Measurements from ENCODE around the gene SRXN1. TPM values are rescaled to one million over a fixed set of nuclear protein-coding genes. Genes with fewer than 3 reads are reported as not detected.

SRXN1 gene
- total and polyA plus RNA-seq, 4 donors: 12.5 to 20.2 (median 18.1) TPM

DNA sequence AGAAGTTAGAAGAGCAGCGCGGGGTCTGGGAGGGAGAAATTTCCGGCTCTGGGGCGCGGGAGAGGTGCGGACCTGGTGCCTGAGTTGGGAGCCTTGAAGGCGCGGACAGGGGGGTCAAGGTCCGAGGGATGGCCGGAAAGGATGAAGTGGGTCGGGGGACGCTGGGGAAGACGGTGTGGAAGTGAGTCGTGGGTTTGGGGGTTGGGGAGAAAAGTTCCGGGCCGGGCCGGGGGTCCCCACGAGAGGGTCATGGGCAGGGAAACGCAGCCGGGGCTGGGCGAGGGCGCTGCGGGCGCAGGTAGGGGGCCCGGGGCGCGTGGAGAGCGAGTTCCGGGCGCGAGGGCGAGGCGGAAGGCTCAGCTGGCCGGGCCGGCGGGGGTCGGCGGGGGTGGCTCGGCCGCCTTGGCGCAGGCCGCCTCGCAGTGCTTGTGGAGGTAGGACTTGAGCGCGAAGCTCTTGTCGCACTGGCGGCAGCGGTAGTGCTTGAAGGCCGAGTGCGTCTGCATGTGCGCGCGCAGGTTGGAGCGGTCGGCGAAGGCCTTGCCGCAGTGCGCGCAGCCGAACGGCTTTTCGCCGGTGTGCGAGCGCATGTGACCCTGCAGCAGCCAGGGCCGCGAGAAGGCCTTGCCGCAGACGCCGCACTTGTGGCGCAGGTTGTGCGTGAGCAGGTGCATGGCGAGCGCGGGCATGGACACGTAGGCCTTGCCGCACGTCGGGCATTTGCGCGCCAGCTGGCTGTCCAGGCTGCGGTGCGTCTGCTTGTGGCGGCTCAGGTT, 10.5 kb upstream of the SRXN1 start:
- ATAC-seq (ENCODE audit: low FRiP score) (no peak), DNase-seq (no peak)
- Histone ChIP-seq H3K4me1 (ENCODE audit: control insufficient read depth in 1 of 2, insufficient read depth in 2 of 2, low read length in 2 of 2) (no peaks in the 10 kb centered on the region), H3K27me3 (ENCODE audit: control insufficient read depth in 1 of 2, insufficient read depth in 2 of 2, low read length in 1 of 2) (no peaks in the 10 kb centered on the region), H3K4me3 (ENCODE audit: low read length in 2 of 2) (no peak overlapping the region), H3K9me3 (ENCODE audit: control insufficient read depth, low read length) (no peaks in the 10 kb centered on the region), H3K36me3 (ENCODE audit: control insufficient read depth in 1 of 2, insufficient read depth in 2 of 2, low read length in 1 of 2) (no peaks in the 10 kb centered on the region), H3K27ac (ENCODE audit: low read depth in 1 of 2, low read length in 2 of 2) (no peak overlapping the region)
- 5% methylated on average over 74 to 84 of the region's 84 CpGs for WGBS, 2 donors
- intact Hi-C loops (cut with DNase I): no loop called here

DNA sequence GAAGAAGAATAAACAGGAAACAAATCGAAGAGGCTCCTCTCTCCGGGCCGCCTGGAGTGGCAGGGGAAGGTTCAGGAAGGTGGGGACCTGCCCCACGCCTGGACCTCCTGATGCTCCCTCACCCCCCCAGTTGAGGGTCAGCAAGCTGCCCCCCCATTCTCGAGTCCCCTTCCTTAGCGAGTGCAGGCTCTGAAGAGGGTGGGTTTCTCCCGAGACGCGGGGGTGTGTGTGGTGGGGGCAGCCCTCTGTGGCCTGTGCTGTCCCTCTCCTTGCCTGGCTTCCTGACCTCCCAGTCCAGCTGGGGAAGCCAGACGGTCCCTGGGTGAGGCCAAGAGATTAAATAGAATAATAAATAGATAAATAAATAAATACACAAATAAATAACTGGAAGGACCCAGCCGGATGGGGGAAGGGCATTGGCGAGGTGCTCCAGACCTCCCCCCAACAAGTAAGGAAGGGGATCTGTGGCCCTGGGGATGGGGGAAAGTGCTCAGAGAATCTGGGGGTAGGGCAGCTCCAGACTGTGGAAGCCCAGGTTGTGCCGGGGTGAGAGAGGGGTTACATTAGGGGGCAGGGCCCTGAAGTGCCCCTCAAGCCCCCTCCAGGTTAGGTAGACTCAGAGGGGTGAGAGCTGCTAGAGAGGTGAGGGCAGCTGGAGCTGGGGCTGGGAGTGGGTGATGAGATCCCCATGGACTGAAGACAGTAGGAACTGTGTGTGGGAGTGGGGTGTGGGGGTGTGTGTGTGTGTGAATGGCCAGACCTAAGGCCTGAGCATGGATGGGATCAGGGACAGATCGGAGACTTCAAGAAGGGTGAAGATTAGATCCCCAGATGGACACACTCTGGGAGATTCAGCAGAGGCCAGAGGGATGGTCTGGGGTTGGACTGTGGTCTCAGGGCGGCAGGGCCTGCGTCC, 9.5 kb upstream of the SRXN1 start:
- H3K36me3 ChIP-seq (ENCODE audit: control insufficient read depth in 1 of 2, insufficient read depth in 2 of 2, low read length in 1 of 2): no peaks in the 10 kb centered on the region
- DNase-seq (no peak), ATAC-seq (ENCODE audit: low FRiP score) (no peak)
- H3K9me3 ChIP-seq (ENCODE audit: control insufficient read depth, low read length): no peaks in the 10 kb centered on the region
- no peak overlapping the region for H3K27ac ChIP-seq (ENCODE audit: low read depth in 1 of 2, low read length in 2 of 2)
- H3K4me1 ChIP-seq (ENCODE audit: control insufficient read depth in 1 of 2, insufficient read depth in 2 of 2, low read length in 2 of 2): no peaks in the 10 kb centered on the region
- intact Hi-C loops (cut with DNase I): no loop called here
- 25 to 28% methylated on average over 16 of the region's 16 CpGs for WGBS, 2 donors
- no peaks in the 10 kb centered on the region for H3K27me3 ChIP-seq (ENCODE audit: control insufficient read depth in 1 of 2, insufficient read depth in 2 of 2, low read length in 1 of 2)
- H3K4me3 ChIP-seq (ENCODE audit: low read length in 2 of 2): no peak overlapping the region

DNA sequence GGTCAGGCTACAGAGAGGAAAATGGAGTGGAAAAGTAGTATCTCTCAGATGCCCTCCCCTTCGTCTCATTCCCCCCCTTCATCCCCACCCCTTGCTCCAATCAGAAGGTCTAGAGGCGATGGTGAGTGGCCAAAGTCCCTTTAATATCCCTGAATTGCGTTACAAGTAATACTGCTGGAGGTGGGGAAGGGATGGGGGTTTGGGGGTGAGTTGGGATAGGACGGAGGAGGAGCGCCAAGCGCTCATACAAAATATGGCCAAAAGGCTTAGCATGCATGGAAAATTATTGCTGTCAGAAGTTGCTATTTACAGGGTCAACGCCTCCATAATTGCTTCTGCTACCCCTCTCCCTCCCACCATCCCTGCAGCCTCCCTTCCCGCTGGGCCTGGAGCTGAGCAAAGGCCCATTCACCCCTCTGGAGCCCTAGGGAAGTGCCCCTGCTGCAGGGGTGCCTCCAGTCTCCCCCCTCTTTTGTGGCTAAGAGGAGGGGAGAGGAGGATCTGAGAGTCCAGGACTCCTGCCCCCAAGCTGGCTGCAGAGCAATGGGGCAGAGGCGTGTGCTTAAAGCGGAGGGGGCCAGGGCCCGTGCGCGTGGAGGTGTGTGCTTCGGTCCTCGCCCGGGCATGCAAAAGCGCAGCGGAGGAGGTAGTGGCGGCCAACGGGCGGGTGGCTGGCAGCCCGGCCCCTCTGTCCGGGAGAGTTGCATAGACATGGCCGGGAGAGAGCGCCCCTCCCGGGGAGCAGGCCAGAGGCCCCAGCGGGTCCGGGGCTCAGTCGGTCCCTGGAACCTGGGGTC, 8.7 kb upstream of the SRXN1 start:
- no peaks in the 10 kb centered on the region for H3K27me3 ChIP-seq (ENCODE audit: control insufficient read depth in 1 of 2, insufficient read depth in 2 of 2, low read length in 1 of 2)
- H3K9me3 ChIP-seq (ENCODE audit: control insufficient read depth, low read length): no peaks in the 10 kb centered on the region
- no peaks in the 10 kb centered on the region for H3K36me3 ChIP-seq (ENCODE audit: control insufficient read depth in 1 of 2, insufficient read depth in 2 of 2, low read length in 1 of 2)
- DNase-seq (no peak), ATAC-seq (ENCODE audit: low FRiP score) (no peak)
- H3K27ac ChIP-seq (ENCODE audit: low read depth in 1 of 2, low read length in 2 of 2): no peak overlapping the region
- no peak overlapping the region for H3K4me3 ChIP-seq (ENCODE audit: low read length in 2 of 2)
- intact Hi-C loops (cut with DNase I): no loop called here
- H3K4me1 ChIP-seq (ENCODE audit: control insufficient read depth in 1 of 2, insufficient read depth in 2 of 2, low read length in 2 of 2): no peaks in the 10 kb centered on the region
- WGBS, 2 donors: 21 to 28% methylated on average over 29 of the region's 29 CpGs

DNA sequence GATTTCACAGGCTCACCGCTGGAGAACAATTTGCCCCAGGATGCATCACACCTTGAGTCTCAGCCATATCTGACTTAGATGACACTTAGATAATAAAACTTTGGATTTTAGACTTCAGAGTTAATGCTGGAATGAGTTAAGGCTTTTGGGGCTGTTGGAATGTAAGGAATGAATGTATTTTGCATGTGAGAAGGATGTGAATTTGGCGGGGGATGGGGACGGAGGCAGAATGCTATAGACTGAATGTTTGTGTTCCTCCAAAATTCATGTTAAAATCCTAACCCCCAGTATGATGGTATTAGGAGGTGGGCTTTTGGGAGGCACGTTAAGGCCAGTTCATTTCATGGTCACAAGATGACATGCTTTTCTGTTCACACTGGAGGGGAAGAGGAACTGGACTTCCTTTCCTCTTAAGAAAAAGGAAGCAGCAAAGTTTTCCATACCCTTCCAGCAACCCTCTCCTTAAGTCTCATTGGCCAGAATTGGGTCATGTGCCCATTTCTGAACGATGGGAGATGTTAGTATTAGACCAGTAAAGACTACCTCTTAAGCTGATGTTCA, 5.8 kb upstream of the SRXN1 start:
- H3K4me1 ChIP-seq (ENCODE audit: control insufficient read depth in 1 of 2, insufficient read depth in 2 of 2, low read length in 2 of 2): no peaks in the 10 kb centered on the region
- ATAC-seq (ENCODE audit: low FRiP score) (no peak), DNase-seq (no peak)
- H3K9me3 ChIP-seq (ENCODE audit: control insufficient read depth, low read length): no peaks in the 10 kb centered on the region
- no peak overlapping the region for H3K4me3 ChIP-seq (ENCODE audit: low read length in 2 of 2)
- H3K27ac ChIP-seq (ENCODE audit: low read depth in 1 of 2, low read length in 2 of 2): no peak overlapping the region
- no peaks in the 10 kb centered on the region for H3K36me3 ChIP-seq (ENCODE audit: control insufficient read depth in 1 of 2, insufficient read depth in 2 of 2, low read length in 1 of 2)
- intact Hi-C loops (cut with DNase I): loop anchor here in 1 of 2 donors (10.0 kb wide), 2 partner anchors 114 to 166 kb away; partner anchors contain the start of gene CSNK2A1
- WGBS, 2 donors: 15 to 21% methylated on average over 5 of the region's 5 CpGs
- H3K27me3 ChIP-seq (ENCODE audit: control insufficient read depth in 1 of 2, insufficient read depth in 2 of 2, low read length in 1 of 2): no peaks in the 10 kb centered on the region

DNA sequence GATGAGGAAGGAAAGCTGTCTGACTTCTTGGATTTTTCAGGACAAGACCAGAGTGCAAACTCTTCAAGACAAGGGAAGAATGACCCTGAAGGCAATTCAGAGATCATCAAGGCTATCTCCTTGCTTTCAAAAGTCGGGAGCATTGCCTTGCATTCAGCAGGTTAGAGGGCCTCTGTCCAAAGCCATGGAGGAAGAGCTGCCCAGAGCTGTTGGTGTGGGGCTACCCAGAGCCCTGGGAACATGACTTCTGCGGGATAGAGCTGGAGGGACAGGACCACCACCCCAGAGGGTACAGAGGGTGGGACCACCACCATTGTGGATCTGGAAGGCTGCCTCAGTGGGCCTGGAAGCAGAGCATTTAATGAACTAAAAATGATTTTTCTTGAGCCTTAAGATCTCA, 5.2 kb upstream of the SRXN1 start:
- Histone ChIP-seq H3K27me3 (ENCODE audit: control insufficient read depth in 1 of 2, insufficient read depth in 2 of 2, low read length in 1 of 2) (no peaks in the 10 kb centered on the region), H3K36me3 (ENCODE audit: control insufficient read depth in 1 of 2, insufficient read depth in 2 of 2, low read length in 1 of 2) (no peaks in the 10 kb centered on the region), H3K4me1 (ENCODE audit: control insufficient read depth in 1 of 2, insufficient read depth in 2 of 2, low read length in 2 of 2) (no peaks in the 10 kb centered on the region), H3K4me3 (ENCODE audit: low read length in 2 of 2) (no peak overlapping the region), H3K27ac (ENCODE audit: low read depth in 1 of 2, low read length in 2 of 2) (no peak overlapping the region), H3K9me3 (ENCODE audit: control insufficient read depth, low read length) (no peaks in the 10 kb centered on the region)
- DNase-seq: no peak
- ATAC-seq (ENCODE audit: low FRiP score): no peak
- 45 to 47% methylated on average over 2 of the region's 2 CpGs for WGBS, 2 donors
- intact Hi-C loops (cut with DNase I): loop anchor here in 1 of 2 donors (10.0 kb wide), 2 partner anchors 113 to 167 kb away; partner anchors contain the start of gene CSNK2A1

DNA sequence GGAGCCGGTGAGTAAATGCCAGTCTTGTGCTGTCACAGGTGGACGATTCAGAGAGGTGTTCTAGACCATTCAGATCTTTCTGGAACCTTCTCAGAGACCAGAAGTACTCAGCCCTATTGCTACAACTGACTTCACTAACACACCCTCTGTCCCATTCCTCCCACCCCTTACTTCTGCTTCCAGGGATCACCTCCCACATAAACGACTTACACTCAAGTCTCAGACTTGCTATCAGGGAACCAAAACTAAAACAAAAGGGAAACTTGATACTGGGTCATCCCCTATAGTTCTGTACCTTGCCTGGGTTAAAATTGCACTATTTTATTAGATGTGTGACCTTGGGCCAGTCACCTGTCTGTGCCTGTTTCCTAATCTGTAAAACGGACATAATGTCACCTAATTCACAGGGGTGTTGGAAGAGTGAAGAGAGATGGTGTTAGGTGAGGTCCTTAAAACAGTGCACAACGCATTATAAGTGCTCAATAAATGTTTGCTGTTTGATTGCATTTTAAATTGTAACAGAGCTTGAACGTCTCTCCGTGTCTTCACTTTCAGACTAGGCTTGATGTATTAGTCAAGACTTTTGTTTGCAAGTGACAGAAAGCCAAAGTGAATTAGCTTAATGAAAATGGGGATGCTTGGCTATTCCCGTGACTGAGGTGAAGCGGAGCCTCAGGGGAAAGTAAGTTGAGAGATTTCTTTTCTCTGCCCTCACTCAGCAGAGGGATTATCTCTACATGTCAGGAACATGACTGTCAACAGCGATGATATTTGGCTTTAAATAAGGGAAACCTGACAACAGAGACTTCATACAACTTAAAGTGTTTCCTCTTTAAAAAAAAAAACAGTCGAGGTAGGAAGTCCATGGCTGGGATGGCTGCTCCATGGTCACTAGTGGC, 3.0 kb upstream of the SRXN1 start:
- Histone ChIP-seq H3K9me3 (ENCODE audit: control insufficient read depth, low read length) (no peaks in the 10 kb centered on the region), H3K27me3 (ENCODE audit: control insufficient read depth in 1 of 2, insufficient read depth in 2 of 2, low read length in 1 of 2) (no peaks in the 10 kb centered on the region), H3K27ac (ENCODE audit: low read depth in 1 of 2, low read length in 2 of 2) (no peak overlapping the region), H3K4me1 (ENCODE audit: control insufficient read depth in 1 of 2, insufficient read depth in 2 of 2, low read length in 2 of 2) (no peaks in the 10 kb centered on the region), H3K4me3 (ENCODE audit: low read length in 2 of 2) (no peak overlapping the region), H3K36me3 (ENCODE audit: control insufficient read depth in 1 of 2, insufficient read depth in 2 of 2, low read length in 1 of 2) (no peaks in the 10 kb centered on the region)
- no peak for ATAC-seq (ENCODE audit: low FRiP score)
- WGBS, 2 donors: 84 to 86% methylated on average over 11 of the region's 11 CpGs
- intact Hi-C loops (cut with DNase I): loop anchor here in 1 of 2 donors (10.0 kb wide), 2 partner anchors 111 to 169 kb away; partner anchors contain the start of gene CSNK2A1
- no peak for DNase-seq

DNA sequence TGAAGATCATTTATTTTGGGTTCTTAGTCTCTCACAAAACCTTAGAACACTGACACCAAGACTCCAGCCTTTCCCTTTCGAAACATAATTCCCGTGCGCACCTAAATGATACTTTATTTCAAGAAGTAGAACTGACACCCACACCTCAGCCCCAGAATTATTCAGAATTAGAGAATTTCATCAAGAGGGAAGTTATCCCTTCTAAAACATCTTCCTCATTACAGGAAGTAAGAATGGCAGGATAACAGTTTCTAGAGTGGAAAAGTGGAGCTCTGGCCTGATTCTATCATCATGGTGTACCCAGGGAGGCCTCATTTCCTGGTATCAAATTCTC, 1.4 kb upstream of the SRXN1 start:
- ATAC-seq (ENCODE audit: low FRiP score): no peak
- no peak overlapping the region for H3K27ac ChIP-seq (ENCODE audit: low read depth in 1 of 2, low read length in 2 of 2)
- no peak overlapping the region for H3K4me3 ChIP-seq (ENCODE audit: low read length in 2 of 2)
- no peaks in the 10 kb centered on the region for H3K9me3 ChIP-seq (ENCODE audit: control insufficient read depth, low read length)
- H3K36me3 ChIP-seq (ENCODE audit: control insufficient read depth in 1 of 2, insufficient read depth in 2 of 2, low read length in 1 of 2): no peaks in the 10 kb centered on the region
- H3K27me3 ChIP-seq (ENCODE audit: control insufficient read depth in 1 of 2, insufficient read depth in 2 of 2, low read length in 1 of 2): no peaks in the 10 kb centered on the region
- no peaks in the 10 kb centered on the region for H3K4me1 ChIP-seq (ENCODE audit: control insufficient read depth in 1 of 2, insufficient read depth in 2 of 2, low read length in 2 of 2)
- intact Hi-C loops (cut with DNase I): loop anchor here (5.0 to 10.0 kb wide), 4 partner anchors 110 to 247 kb away; partner anchors contain the start of genes CSNK2A1 (in 2 of the 2) and RBCK1 (in 1 of the 2)
- no peak for DNase-seq
- 90 to 92% methylated on average over 3 of the region's 3 CpGs for WGBS, 2 donors

Measured in aorta (tissue), 5 donors.